Breast epithelium (tissue), 4 donors: ENCODE data around the gene SBK2. TPM values are rescaled to one million over a fixed set of nuclear protein-coding genes. Genes with fewer than 3 reads are reported as not detected.
"Not testable (repeated sequence)": the region's sequence is repeated elsewhere in the genome, so short reads cannot be mapped to it uniquely, and the experiment has no call there.

Experiments used
- DNase-seq, 2 donors: peaks; one replicate each; pipeline ENCODE4 v3.0.0-alpha.2; 2019; ENCODE audit warnings: low spot score in 2 of 2
- H3K27ac ChIP-seq, 2 donors: fragments of 200-600 bp; sonication (generic) in 1 of 2; one replicate each; pipeline ENCODE4 v1.5.1; 2016 to 2019; ENCODE audit warnings: mild to moderate bottlenecking in 1 of 2
- H3K27me3 ChIP-seq, 2 donors: fragments of 200-600 bp; sonication (generic) in 1 of 2; one replicate each; pipeline versions ENCODE4 v1.5.1 to v1.6.0; 2017 to 2019; ENCODE audit warnings: control low read depth in 1 of 2, mild to moderate bottlenecking in 1 of 2
- H3K36me3 ChIP-seq: fragments of 200-600 bp; one replicate; pipeline ENCODE4 v1.5.1; 2019
- H3K4me1 ChIP-seq, 2 donors: fragments of 200-600 bp; sonication (generic); one replicate each; pipeline ENCODE4 v1.5.1; 2016 to 2019; ENCODE audit warnings: control low read depth in 1 of 2
- H3K4me3 ChIP-seq, 3 donors: fragments of 200-600 bp; sonication (generic); 1 replicate in 2 of 3; 2 replicates in 1 of 3; pipeline ENCODE4 v1.5.1; 2016 to 2019; ENCODE audit warnings: mild to moderate bottlenecking in 3 of 3, moderate library complexity in 2 of 3
- H3K9me3 ChIP-seq, 2 donors: fragments of 200-600 bp; sonication (generic) in 1 of 2; one replicate each; pipeline ENCODE4 v1.5.1; 2016 to 2019; ENCODE audit warnings: control low read depth in 1 of 2
- POLR2A ChIP-seq: fragments of 450-650 bp; IDR thresholded peaks from one replicate; pipeline ENCODE4 v1.6.1; 2016; ENCODE audit warnings: antibody characterized with exemption, mild to moderate bottlenecking, moderate library complexity
- POLR2AphosphoS5 ChIP-seq, 3 donors: sonication (generic); formaldehyde crosslinking; IDR thresholded peaks; one replicate each; pipeline ENCODE4 v1.6.1; 2017; ENCODE audit warnings: antibody characterized with exemption in 3 of 3
- intact Hi-C: fragments of 100-400 bp; cut with DNase I; formaldehyde crosslinking; loops from one replicate; pipeline ENCODE4 v1.15.1; 2023; ENCODE audit warnings: low total_unique reads
- total RNA-seq, 3 donors: library from RNA; depleted of rRNA; stranded (reverse); fragments of >200 nt; gene quantifications; one replicate each; pipeline ENCODE4 v1.1.0, GENCODE V29; 2016
- TF ChIP-seq, protein P1 (sequence below), 3 donors: fragments of 450-650 bp; IDR thresholded peaks; one replicate each; pipeline ENCODE4 v1.5.1; 2016 to 2017; ENCODE audit warnings: antibody characterized with exemption in 3 of 3, mild to moderate bottlenecking in 3 of 3, moderate library complexity in 3 of 3

The SBK2 gene, protein sequence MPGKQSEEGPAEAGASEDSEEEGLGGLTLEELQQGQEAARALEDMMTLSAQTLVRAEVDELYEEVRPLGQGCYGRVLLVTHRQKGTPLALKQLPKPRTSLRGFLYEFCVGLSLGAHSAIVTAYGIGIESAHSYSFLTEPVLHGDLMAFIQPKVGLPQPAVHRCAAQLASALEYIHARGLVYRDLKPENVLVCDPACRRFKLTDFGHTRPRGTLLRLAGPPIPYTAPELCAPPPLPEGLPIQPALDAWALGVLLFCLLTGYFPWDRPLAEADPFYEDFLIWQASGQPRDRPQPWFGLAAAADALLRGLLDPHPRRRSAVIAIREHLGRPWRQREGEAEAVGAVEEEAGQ
- total RNA-seq = not detected

DNA sequence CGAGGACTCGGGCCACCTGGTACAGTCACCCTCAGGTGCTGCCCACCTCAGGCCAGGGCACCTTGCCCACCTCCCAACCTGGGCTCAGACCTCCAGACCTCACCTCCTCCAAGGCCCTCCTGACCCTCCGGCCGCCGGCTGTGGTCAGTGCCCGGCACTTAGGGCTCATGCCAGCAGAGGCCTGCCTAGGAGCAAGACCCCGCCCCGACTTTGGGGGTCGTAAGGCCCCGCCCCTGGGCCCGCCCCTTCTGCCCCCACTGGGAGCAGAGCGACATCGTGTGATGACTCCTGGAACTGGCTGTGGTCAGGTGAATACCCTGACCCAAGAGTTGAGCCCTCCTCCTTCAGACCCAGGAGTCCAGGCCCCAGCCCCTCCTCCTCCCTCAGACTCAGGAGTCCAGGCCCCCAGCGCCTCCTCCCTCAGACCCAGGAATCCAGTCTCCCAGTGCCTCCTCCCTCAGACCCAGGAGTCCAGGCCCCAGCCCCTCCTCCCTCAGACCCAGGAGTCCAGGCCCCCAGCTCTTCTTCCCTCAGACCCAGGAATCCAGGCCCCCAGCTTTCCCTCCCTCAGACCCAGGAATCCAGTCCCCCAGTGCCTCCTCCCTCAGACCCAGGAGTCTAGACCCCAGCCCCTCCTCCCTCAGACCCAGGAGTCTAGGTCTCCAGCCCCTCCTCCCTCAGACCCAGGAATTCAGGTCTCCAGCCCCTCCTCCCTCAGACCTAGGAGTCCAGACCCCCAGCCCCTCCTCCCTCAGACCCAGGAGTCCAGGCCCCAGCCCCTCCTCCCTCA, at the start of gene SBK2:
Gene SBK2, minus strand, starts transcription at position 183 of the 790 bp plus-strand sequence. CDS start 839 bp downstream, outside the sequence.
- no peaks in the 10 kb centered on the region for H3K27me3 ChIP-seq
- H3K36me3 ChIP-seq = no peaks in the 10 kb centered on the region
- DNase-seq = no peak
- TF ChIP-seq POLR2AphosphoS5 (IDR thresholded peaks at IDR 0.05) (no peak), POLR2A (no peak)
- TF ChIP-seq, protein P1, sequence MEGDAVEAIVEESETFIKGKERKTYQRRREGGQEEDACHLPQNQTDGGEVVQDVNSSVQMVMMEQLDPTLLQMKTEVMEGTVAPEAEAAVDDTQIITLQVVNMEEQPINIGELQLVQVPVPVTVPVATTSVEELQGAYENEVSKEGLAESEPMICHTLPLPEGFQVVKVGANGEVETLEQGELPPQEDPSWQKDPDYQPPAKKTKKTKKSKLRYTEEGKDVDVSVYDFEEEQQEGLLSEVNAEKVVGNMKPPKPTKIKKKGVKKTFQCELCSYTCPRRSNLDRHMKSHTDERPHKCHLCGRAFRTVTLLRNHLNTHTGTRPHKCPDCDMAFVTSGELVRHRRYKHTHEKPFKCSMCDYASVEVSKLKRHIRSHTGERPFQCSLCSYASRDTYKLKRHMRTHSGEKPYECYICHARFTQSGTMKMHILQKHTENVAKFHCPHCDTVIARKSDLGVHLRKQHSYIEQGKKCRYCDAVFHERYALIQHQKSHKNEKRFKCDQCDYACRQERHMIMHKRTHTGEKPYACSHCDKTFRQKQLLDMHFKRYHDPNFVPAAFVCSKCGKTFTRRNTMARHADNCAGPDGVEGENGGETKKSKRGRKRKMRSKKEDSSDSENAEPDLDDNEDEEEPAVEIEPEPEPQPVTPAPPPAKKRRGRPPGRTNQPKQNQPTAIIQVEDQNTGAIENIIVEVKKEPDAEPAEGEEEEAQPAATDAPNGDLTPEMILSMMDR (IDR thresholded peaks at IDR 0.05) = no peak
- intact Hi-C loops = no loop called here
- no peak within 1 kb of the TSS for H3K27ac ChIP-seq
- no peaks in the 10 kb centered on the region for H3K4me1 ChIP-seq
- H3K9me3 ChIP-seq = no peaks in the 10 kb centered on the region
- no peak within 1 kb of the TSS for H3K4me3 ChIP-seq

DNA sequence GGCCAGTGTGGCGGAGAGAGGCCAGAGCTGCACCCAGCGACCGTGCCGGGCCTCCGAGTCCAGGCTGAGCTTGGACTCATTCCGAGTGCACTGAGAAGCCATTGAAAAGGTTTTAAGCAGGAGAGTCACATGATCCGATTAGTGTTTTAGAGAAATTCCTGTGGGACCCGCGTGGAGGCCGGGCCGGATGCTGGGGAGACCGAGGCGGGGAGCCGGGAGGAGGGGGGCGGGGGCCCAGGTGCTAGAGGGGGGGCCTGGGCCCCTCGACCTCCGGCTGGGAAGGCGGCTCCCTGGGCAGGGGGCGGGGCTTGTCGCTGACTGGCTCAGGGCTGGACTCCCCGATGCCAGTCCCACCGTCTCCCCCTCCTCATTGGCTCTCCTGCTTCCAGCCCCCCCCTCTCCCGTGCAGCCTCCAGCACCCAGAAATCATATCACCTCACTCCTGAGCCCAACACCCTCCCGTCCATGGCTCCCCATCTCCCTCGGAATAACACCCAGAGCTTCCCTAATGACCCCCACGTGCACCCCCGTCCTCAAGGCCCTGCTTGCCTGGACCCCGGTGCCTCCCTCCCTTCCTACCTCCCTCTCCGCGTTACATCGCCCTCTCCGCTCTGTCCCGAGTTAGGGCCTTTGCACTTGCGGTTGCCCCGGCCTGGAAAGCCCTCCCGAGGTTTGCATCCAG, 48.9 kb upstream of the SBK2 start:
- peak in 1 of 2 donors; percentile 66 for DNase-seq

DNA sequence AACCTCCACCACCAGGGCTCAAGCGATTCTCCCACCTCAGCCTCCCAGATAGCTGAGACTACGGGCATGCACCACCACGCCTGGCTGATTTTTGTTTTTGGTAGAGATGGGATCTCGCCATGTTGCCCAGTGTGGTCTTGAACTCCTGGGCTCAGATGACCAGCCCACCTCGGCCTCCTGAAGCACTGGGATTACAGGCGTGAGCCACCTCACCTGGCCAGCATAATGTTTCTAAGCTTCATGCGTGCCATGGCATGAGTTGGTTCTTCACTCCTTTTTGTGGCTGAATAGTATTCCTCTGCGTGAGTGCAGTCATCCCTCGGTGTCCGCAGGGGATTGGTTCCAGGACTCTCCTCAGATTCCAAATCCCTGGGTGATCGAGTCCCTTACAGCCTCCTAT, 47.9 kb upstream of the SBK2 start:
- intact Hi-C loops = no loop called here
- H3K4me3 ChIP-seq = no peak overlapping the region
- TF ChIP-seq POLR2AphosphoS5 (IDR thresholded peaks at IDR 0.05) (no peak), POLR2A (no peak)
- TF ChIP-seq, protein P1 (IDR thresholded peaks at IDR 0.05) = no peak
- H3K27me3 ChIP-seq = no peaks in the 10 kb centered on the region
- peaks cover 3 to 7% of the 10 kb centered on the region in 2 donors for H3K4me1 ChIP-seq
- H3K36me3 ChIP-seq = no peaks in the 10 kb centered on the region
- no peaks in the 10 kb centered on the region for H3K9me3 ChIP-seq
- no peak overlapping the region for H3K27ac ChIP-seq
- no peak for DNase-seq

More for the DNA sequence above, 48.9 kb upstream of the SBK2 start:
- H3K27me3 ChIP-seq = no peaks in the 10 kb centered on the region
- intact Hi-C loops = no loop called here
- H3K36me3 ChIP-seq = no peaks in the 10 kb centered on the region
- peak overlapping the region; percentile 4 to 70 (median 52) for H3K4me3 ChIP-seq
- peaks cover 3 to 7% of the 10 kb centered on the region in 2 donors for H3K4me1 ChIP-seq
- TF ChIP-seq POLR2AphosphoS5 (IDR thresholded peaks at IDR 0.05) = no peak
- no peaks in the 10 kb centered on the region for H3K9me3 ChIP-seq
- peak overlapping the region; percentile 74 to 85 for H3K27ac ChIP-seq

DNA sequence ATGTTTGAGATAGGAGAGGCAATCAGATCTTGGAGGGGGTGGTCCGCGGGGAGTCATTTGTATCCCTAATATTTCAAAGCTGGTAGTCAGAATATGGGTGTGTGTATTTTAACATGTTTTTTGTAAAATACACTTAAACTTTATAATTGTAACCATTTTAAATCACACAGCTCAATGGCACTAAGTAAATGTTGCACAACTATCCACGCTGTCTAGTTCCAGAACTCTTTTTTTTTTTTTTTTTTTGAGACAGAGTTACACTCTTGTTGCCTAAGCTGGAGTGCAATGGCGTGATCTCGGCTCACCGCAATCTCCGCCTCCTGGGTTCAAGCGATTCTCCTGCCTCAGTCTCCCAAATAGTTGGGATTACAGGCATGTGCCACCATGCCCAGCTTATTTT, 47.0 kb upstream of the SBK2 start:
- H3K27me3 ChIP-seq, intact Hi-C loops, H3K4me3 ChIP-seq, H3K27ac ChIP-seq, H3K4me1 ChIP-seq, H3K36me3 ChIP-seq, DNase-seq, H3K9me3 ChIP-seq: not testable (repeated sequence)

DNA sequence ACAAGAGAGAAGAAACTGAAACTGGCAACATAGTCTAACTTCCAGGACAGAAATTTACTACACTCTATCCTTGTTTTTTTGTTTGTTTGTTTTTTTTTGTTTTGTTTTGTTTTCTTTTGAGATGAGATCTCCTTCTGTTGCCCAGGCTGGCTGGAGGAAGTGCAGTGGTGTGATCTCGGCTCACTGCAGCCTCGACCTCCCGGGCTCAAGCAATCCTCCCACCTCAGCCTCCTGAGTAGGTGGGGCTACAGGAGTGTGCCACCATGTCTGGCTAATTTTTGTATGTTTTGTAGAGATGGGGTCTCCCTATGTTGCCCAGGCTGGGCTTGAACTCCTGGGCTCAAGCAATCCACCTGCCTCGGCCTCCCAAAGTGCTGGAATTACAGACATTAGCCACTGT, 45.4 kb upstream of the SBK2 start:
- H3K27me3 ChIP-seq, DNase-seq, H3K4me1 ChIP-seq, intact Hi-C loops, H3K9me3 ChIP-seq: not testable (repeated sequence)
- Histone ChIP-seq H3K36me3 (peaks cover 13% of the 10 kb centered on the region), H3K27ac (peak overlapping the region; percentile 35 to 40), H3K4me3 (peak overlapping the region in 1 of 3 donors; percentile 8)

DNA sequence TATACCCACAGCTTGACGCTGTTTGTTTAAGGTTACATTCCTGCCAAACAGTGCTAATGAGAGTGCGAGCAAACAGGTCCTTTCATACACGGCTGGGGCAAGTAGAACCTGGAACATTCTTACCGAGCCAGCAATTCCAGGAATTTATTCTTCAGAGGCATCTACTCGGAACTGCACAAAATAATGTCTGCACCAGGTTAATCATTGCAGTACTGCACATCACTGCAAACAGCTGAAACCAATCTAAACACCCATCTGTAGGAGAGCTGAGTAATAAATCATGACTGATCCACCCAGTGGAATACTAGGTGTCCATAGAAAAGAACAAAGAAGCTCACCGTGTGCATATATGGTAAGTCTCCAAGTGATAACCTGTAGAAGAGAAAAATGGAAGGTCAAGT, 44.9 kb upstream of the SBK2 start:
- H3K9me3 ChIP-seq = peaks cover 0 to 4% of the 10 kb centered on the region in 2 donors
- peaks cover 13% of the 10 kb centered on the region for H3K36me3 ChIP-seq
- peak overlapping the region in 2 of 3 donors; percentile 85 to 94 for H3K4me3 ChIP-seq
- TF ChIP-seq, protein P1 (IDR thresholded peaks at IDR 0.05) = no peak
- TF ChIP-seq POLR2AphosphoS5 (IDR thresholded peaks at IDR 0.05) = no peak
- TF ChIP-seq POLR2A = no peak
- H3K27me3 ChIP-seq = no peaks in the 10 kb centered on the region
- H3K27ac ChIP-seq = no peak overlapping the region
- intact Hi-C loops = no loop called here
- peaks cover 3 to 7% of the 10 kb centered on the region in 2 donors for H3K4me1 ChIP-seq
- no peak for DNase-seq
